ENCODE results near the gene FGFR2. TPM values are rescaled to one million over a fixed set of nuclear protein-coding genes. Genes with fewer than 3 reads are reported as not detected.
A peak's percentile ranks its signal among the peaks of the same experiment; 100 is the strongest.

Gene FGFR2
- polyA plus RNA-seq, 3 donors: 85.3 to 119 (median 100) TPM

DNA sequence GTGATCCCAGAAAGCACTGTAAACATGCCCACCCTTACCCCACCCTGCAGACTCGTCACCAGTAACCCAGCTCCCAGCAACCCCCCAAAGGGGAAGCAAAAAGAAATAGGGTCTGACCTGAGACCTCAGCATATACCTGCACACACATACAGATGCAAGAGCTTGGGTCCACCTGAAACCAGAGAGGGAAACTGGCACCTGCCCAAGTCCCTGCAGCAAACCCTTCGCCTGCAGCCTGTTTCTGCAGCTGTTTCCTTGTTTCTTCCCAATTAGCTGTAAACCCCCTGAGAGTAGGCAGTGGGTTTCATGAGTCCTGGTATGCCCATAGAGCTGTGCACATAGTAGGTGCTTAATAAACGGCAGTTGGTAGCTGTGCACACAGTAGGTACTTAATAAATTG lies 140.5 kb downstream of the FGFR2 start:
- no peak for DNase-seq

DNA sequence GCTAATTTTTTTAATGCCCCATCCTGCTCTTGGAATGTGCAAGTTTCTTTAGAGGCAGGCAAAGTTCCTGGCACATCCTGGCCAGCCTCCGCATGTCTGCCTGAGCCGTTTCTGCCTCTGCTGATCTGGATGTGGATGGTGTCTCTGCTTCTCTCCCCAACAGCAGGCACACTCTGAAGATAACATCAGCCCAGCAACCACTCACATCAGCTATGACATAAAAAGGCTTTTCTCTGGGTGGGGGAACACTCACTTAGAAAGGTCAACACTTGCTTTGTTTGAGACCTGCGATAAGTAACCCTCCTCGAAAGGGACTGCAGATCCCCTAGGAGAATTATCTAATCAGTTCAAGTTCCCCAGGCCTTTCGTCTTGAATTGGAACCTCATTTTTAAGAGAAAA lies 142.9 kb downstream of the FGFR2 start:
- no peak for DNase-seq

DNA sequence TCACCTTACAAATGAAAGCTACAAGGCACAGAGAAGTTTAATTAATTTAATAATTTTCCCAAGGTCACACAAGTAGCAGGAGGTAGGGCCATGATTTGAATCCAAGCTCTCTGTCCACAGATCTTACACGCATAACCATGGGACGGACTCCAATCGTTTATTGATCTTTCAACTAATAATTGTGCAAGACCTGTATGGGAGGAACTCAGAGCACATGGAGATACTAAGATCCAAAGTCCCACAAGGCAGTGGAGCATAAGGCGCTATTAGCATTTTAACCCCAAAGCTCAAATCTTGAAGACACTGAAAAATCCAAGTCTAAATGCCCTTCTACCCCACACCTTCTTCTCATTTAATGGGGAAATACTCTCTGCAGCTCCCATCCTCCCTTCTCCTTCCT lies 143.5 kb downstream of the FGFR2 start:
- DNase-seq: no peak

- DNase-seq: no peak
Observed at GRCh38 chr10:121453160-121453559, 145.1 kb downstream of the FGFR2 start.

- DNase-seq: no peak
Observed at GRCh38 chr10:121452581-121452980, 145.7 kb downstream of the FGFR2 start.

DNA sequence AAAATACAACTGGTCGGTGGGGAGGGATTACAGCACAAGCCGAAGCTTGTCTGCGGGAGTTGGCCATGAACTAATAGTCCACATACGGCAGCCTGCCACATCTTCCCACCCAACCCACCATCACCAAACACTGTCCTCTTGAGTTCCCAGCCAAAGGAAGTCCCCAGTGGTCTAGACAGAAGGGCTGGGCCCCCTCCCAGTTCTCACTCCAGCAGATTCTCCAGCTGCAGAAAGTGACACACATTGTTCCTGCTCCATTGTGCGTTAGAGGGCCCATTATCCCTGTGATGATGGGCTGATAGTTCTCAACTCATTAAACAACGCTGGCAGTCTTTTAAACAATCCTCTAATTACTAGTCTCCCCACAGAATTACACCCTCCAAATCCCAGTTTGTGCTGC lies 148.0 kb downstream of the FGFR2 start:
- no peak for DNase-seq

DNA sequence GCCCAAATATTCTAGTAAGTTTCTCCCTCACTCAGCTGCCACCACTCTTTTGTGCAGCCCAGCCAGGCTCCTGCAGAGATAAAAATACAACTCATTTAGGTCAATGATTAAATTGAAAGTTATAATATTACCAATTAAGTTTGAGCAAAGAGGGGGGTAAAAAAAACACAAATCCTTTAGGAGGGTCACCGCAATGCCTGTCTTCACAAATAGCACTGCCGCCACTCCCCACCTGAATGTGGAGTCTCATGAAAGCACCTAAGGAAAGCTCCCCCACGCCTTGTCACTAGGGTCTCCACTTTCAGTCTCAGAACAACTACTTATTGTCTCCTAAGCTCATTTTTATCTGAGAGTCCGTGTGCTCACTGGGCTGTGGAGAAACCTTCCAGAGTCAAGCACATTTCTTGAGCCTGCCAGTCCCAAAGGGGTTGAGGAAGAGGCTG lies 148.7 kb downstream of the FGFR2 start:
- DNase-seq: peak; percentile 50

DNA sequence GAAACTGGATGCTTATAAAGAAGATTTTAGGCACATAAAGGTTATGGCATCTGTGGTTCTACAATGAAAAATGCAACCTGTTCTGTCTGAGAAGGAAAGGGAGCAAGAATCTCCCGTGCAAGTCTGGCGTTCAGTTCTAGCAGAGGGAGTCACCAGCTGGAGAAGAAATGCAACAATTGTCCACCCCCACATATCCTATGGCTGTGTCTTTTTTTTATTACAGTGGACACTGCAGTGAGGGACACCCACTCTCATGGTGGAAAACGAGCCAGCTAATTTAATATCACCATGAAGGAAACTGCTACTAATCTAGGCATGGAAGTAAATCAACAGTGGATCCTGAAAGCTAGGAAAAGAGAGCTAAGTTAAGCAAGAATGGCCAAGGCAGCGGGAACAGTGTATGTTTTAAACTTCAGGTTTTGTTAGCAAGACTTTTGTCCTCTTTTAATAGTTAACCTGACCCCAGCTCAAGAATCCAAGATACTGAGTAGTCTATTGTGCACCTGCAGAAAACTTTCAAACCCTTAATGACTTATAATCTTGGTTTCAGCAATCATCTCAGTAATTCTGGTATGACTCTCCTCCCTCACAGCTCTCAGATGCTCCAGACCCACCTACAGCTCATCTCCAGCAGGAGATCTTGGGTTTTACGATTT lies 149.3 kb downstream of the FGFR2 start:
- DNase-seq: peak; percentile 30

- DNase-seq: no peak
Observed at GRCh38 chr10:121444520-121445165, 153.6 kb downstream of the FGFR2 start.

GRCh38 chr10:121442086-121442935 lies 155.9 kb downstream of the FGFR2 start:
- DNase-seq: no peak

- DNase-seq: no peak
Observed at GRCh38 chr10:121440461-121440860, 157.8 kb downstream of the FGFR2 start.

GRCh38 chr10:121438333-121438732 lies 159.9 kb downstream of the FGFR2 start:
- no peak for DNase-seq

GRCh38 chr10:121437596-121437995 lies 160.6 kb downstream of the FGFR2 start:
- no peak for DNase-seq

GRCh38 chr10:121436630-121437341 lies 161.5 kb downstream of the FGFR2 start:
- DNase-seq: peak; percentile 27

GRCh38 chr10:121436281-121436629 lies 162.0 kb downstream of the FGFR2 start:
- DNase-seq: no peak

DNA sequence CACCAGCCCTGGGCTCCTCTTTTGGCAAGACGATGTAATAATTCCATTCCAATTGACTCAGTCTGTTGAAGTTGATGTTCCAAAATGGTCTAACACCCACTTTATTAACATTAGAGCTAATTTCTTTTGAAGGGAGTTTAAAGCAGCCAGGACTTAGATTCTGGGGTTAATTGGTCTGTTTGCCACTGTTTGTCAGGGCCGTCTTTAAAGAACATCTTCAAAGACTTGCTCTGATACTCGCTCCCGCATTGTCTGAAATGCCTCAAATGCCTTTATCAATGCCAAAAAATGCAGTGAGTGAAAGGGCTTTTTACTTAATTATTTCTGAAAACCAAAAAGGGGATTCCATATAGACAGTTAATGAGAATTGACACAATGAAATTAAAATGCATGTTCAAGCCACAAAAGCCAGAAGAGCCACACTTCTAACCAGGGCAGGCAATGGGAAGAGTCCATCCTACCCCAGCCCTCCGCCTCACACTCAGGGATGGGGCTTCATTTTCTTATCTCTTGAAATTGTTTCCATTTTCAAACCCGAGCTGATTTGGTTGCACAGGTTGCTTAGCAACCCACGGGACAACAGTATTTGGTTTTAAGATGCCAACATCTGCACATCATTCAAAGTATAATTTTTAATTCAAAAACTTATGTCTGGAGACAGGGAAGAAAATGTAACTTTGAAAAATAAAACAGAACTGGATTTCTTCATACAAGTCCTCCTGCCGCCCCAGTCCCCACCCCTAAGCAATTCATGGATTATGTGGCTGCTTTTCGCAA lies 163.0 kb downstream of the FGFR2 start:
- DNase-seq: no peak

DNA sequence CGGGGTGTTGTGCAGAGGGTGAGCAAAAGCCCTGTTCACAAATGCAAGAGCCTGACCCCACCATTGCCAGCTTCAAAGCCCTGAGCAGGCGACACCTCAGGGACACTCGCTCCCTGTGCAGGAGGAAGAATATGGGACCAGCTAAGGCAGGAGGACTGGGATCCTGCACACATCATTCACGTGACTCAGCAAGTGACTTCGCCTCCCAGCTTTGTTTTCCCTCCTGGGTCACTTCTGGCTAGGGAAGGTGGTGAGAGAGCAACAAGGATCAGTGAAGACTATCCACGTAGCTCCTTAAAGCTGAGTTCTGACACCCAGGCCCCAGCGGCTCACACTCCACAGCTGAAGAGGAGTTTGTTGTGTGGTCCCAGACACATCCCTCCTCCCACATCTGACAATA lies 164.3 kb downstream of the FGFR2 start:
- DNase-seq: no peak

- no peak for DNase-seq
Observed at GRCh38 chr10:121428867-121429266, 169.4 kb downstream of the FGFR2 start.
